ENCODE measurements around the gene NPHS1.

Gene NPHS1

GRCh38 chr19:35879068-35879467 is 26.8 kb upstream of the NPHS1 start:
- no peak for DNase-seq (ENCODE audit: low spot score)

- DNase-seq (ENCODE audit: low spot score): no peak
Observed at GRCh38 chr19:35874392-35874930, 22.2 kb upstream of the NPHS1 start.

GRCh38 chr19:35872180-35872579 is 19.9 kb upstream of the NPHS1 start:
- DNase-seq (ENCODE audit: low spot score): no peak

GRCh38 chr19:35871611-35872010 is 19.3 kb upstream of the NPHS1 start:
- DNase-seq (ENCODE audit: low spot score): no peak

GRCh38 chr19:35870798-35871197 is 18.5 kb upstream of the NPHS1 start:
- DNase-seq (ENCODE audit: low spot score): no peak

GRCh38 chr19:35870124-35870736 is 17.9 kb upstream of the NPHS1 start:
- DNase-seq (ENCODE audit: low spot score): peak; percentile 69

- peak; percentile 90 for DNase-seq (ENCODE audit: low spot score)
Observed at GRCh38 chr19:35869327-35870123, 17.2 kb upstream of the NPHS1 start.

- DNase-seq (ENCODE audit: low spot score): no peak
Observed at GRCh38 chr19:35868823-35869326, 16.6 kb upstream of the NPHS1 start.

GRCh38 chr19:35868172-35868822 is 16.0 kb upstream of the NPHS1 start, which contains the start of gene APLP1:
Gene APLP1 (plus strand): TSS chr19:35868574. CDS start chr19:35868637, 63 bp downstream.
- DNase-seq (ENCODE audit: low spot score): peak; percentile 62

- no peak for DNase-seq (ENCODE audit: low spot score)
Observed at GRCh38 chr19:35863018-35863417, 10.7 kb upstream of the NPHS1 start.

- DNase-seq (ENCODE audit: low spot score): no peak
Observed at GRCh38 chr19:35862528-35862927, 10.2 kb upstream of the NPHS1 start.

- DNase-seq (ENCODE audit: low spot score): no peak
Observed at GRCh38 chr19:35861640-35862160, 9.4 kb upstream of the NPHS1 start.

GRCh38 chr19:35860818-35861639 is 8.7 kb upstream of the NPHS1 start:
- DNase-seq (ENCODE audit: low spot score): no peak

GRCh38 chr19:35860436-35860817 is 8.1 kb upstream of the NPHS1 start:
- DNase-seq (ENCODE audit: low spot score): no peak

- DNase-seq (ENCODE audit: low spot score): no peak
Observed at GRCh38 chr19:35859414-35859813, 7.1 kb upstream of the NPHS1 start.

GRCh38 chr19:35858311-35858710 is 6.0 kb upstream of the NPHS1 start:
- no peak for DNase-seq (ENCODE audit: low spot score)

- DNase-seq (ENCODE audit: low spot score): no peak
Observed at GRCh38 chr19:35856546-35857149, 4.3 kb upstream of the NPHS1 start, which contains the start of gene KIRREL2. Gene KIRREL2 (plus strand): TSS chr19:35856911. CDS start chr19:35857120, 209 bp downstream.

GRCh38 chr19:35853038-35853756 is 893 bp upstream of the NPHS1 start:
- DNase-seq (ENCODE audit: low spot score): no peak

GRCh38 chr19:35851213-35852028 is 883 bp downstream of the NPHS1 start:
- no peak for DNase-seq (ENCODE audit: low spot score)

All from RKO (cell line).